GM19438 (cell line): ENCODE results near the gene WNT2B.
A peak's percentile ranks its signal among the peaks of the same experiment; 100 is the strongest.
"Not testable (repeated sequence)": the region's sequence is repeated elsewhere in the genome, so short reads cannot be mapped to it uniquely, and the experiment has no call there.

Experiments used
- ATAC-seq: cut with Tn5 transposase; IDR thresholded peaks from one replicate; pipeline ENCODE4 v1.9.1; 2021; ENCODE audit warnings: low read depth; ENCODE audit not compliant: unreplicated experiment

Gene WNT2B

GRCh38 chr1:112508278-112509004 is at the start of gene WNT2B:
Gene WNT2B, plus strand, starts transcription at chr1:112508965. Its CDS starts 298 bp downstream, at chr1:112509263.
- peak; percentile 59 for ATAC-seq

GRCh38 chr1:112460615-112461014 is 48.1 kb upstream of the WNT2B start:
- no peak for ATAC-seq

GRCh38 chr1:112461200-112461871 is 47.4 kb upstream of the WNT2B start:
- ATAC-seq, result no peak

- ATAC-seq, result no peak
Measured at GRCh38 chr1:112462953-112463279, 45.8 kb upstream of the WNT2B start.

- ATAC-seq, result no peak
Measured at GRCh38 chr1:112464501-112464900, 44.3 kb upstream of the WNT2B start.

- ATAC-seq, result no peak
Measured at GRCh38 chr1:112465122-112465521, 43.6 kb upstream of the WNT2B start.

GRCh38 chr1:112466078-112466660 is 42.6 kb upstream of the WNT2B start:
- ATAC-seq, result peak; percentile 67

- ATAC-seq, result not testable (repeated sequence)
Measured at GRCh38 chr1:112470324-112470723, 38.4 kb upstream of the WNT2B start.

GRCh38 chr1:112470966-112471365 is 37.8 kb upstream of the WNT2B start:
- no peak for ATAC-seq

GRCh38 chr1:112472142-112472541 is 36.6 kb upstream of the WNT2B start:
- no peak for ATAC-seq

GRCh38 chr1:112477550-112477949 is 31.2 kb upstream of the WNT2B start:
- ATAC-seq, result no peak

GRCh38 chr1:112478314-112478713 is 30.5 kb upstream of the WNT2B start:
- no peak for ATAC-seq

GRCh38 chr1:112486063-112486462 is 22.7 kb upstream of the WNT2B start:
- not testable (repeated sequence) for ATAC-seq

- ATAC-seq, result not testable (repeated sequence)
Measured at GRCh38 chr1:112487686-112488085, 21.1 kb upstream of the WNT2B start.

- ATAC-seq, result no peak
Measured at GRCh38 chr1:112488141-112488540, 20.6 kb upstream of the WNT2B start.

- no peak for ATAC-seq
Measured at GRCh38 chr1:112492076-112492475, 16.7 kb upstream of the WNT2B start.

GRCh38 chr1:112493351-112493750 is 15.4 kb upstream of the WNT2B start:
- ATAC-seq, result no peak

GRCh38 chr1:112496290-112496689 is 12.5 kb upstream of the WNT2B start:
- ATAC-seq, result no peak

- ATAC-seq, result peak; percentile 68
Measured at GRCh38 chr1:112501810-112502641, 6.7 kb upstream of the WNT2B start.

- no peak for ATAC-seq
Measured at GRCh38 chr1:112502826-112503225, 5.9 kb upstream of the WNT2B start.
